Thyroid gland (tissue), 4 donors: Measurements from ENCODE around the gene GPR63.

Experiments
- CTCF ChIP-seq, 6 experiments: fragments of 200-600 bp in 3 of 6; fragments of 450-650 bp in 3 of 6; sonication (generic) in 3 of 6; IDR thresholded peaks; one replicate each; pipeline ENCODE4 v1.5.1; 2016 to 2019; ENCODE audit warnings: antibody characterized with exemption in 6 of 6, mild to moderate bottlenecking in 2 of 6, inconsistent platforms in 1 of 6, moderate library complexity in 1 of 6
- POLR2A ChIP-seq, 2 donors: fragments of 450-650 bp; IDR thresholded peaks; one replicate each; pipeline ENCODE4 v1.6.1; 2017; ENCODE audit warnings: antibody characterized with exemption in 2 of 2, mild to moderate bottlenecking in 2 of 2, moderate library complexity in 1 of 2

GRCh38 chr6:96823743-96824142 is 13.5 kb downstream of the GPR63 start:
- TF ChIP-seq CTCF (IDR thresholded peaks at IDR 0.05) (no peak), POLR2A (IDR thresholded peaks at IDR 0.05) (no peak)
